Nephron (organoid): ENCODE results near the gene PLXNA4.
A peak's percentile ranks its signal among the peaks of the same experiment; 100 is the strongest.

Experiments
- H3K27ac Mint-ChIP-seq, 3 experiments: 2 replicates each; pipeline ENCODE4 v1.8.0; 2020; ENCODE audit warnings: mixed read lengths in 3 of 3, mild to moderate bottlenecking in 2 of 3, moderate library complexity in 1 of 3
- H3K27me3 Mint-ChIP-seq: 2 replicates; pipeline ENCODE4 v1.8.0; 2021; ENCODE audit warnings: low read depth, mild to moderate bottlenecking, moderate library complexity, mixed read lengths
- H3K36me3 Mint-ChIP-seq: 2 replicates; pipeline ENCODE4 v1.8.0; 2020; ENCODE audit warnings: low read depth, mixed read lengths
- H3K4me1 Mint-ChIP-seq: 2 replicates; pipeline ENCODE4 v1.8.0; 2020; ENCODE audit warnings: mixed read lengths
- H3K4me3 Mint-ChIP-seq, 3 experiments: 2 replicates each; pipeline ENCODE4 v1.8.0; 2020; ENCODE audit warnings: mild to moderate bottlenecking in 3 of 3, mixed read lengths in 3 of 3, moderate library complexity in 2 of 3
- H3K9me3 Mint-ChIP-seq: 2 replicates; pipeline ENCODE4 v1.8.0; 2020; ENCODE audit warnings: mixed read lengths
- CTCF ChIP-seq, 3 experiments: fragments of 200-600 bp; sonication (generic); IDR thresholded peaks; one replicate each; pipeline ENCODE4 v1.5.0; 2021; ENCODE audit warnings: antibody characterized with exemption in 3 of 3; ENCODE audit not compliant: unreplicated experiment in 3 of 3

PLXNA4 gene

GRCh38 chr7:132240821-132241422 is 335.3 kb downstream of the PLXNA4 start:
- Mint-ChIP-seq H3K36me3 (no peaks in the 10 kb centered on the region), H3K4me1 (peaks cover 5% of the 10 kb centered on the region), H3K27me3 (peaks cover 3% of the 10 kb centered on the region), H3K9me3 (peaks cover 4% of the 10 kb centered on the region), H3K4me3 (no peak overlapping the region), H3K27ac (no peak overlapping the region)
- TF ChIP-seq CTCF (IDR thresholded peaks at IDR 0.05; ENCODE audit: unreplicated experiment in 3 of 3): no peak

GRCh38 chr7:132240262-132240661 is 336.0 kb downstream of the PLXNA4 start:
- Mint-ChIP-seq H3K27me3 (peaks cover 3% of the 10 kb centered on the region), H3K9me3 (no peaks in the 10 kb centered on the region), H3K36me3 (no peaks in the 10 kb centered on the region), H3K4me1 (peaks cover 10% of the 10 kb centered on the region), H3K27ac (no peak overlapping the region), H3K4me3 (no peak overlapping the region)
- no peak for TF ChIP-seq CTCF (IDR thresholded peaks at IDR 0.05; ENCODE audit: unreplicated experiment in 3 of 3)

- H3K36me3 Mint-ChIP-seq: no peaks in the 10 kb centered on the region
- no peak overlapping the region for H3K27ac Mint-ChIP-seq
- peaks cover 14% of the 10 kb centered on the region for H3K4me1 Mint-ChIP-seq
- TF ChIP-seq CTCF (IDR thresholded peaks at IDR 0.05; ENCODE audit: unreplicated experiment in 3 of 3): no peak
- H3K4me3 Mint-ChIP-seq: no peak overlapping the region
- no peaks in the 10 kb centered on the region for H3K9me3 Mint-ChIP-seq
- H3K27me3 Mint-ChIP-seq: peaks cover 3% of the 10 kb centered on the region
Measured at GRCh38 chr7:132239422-132239994, 336.8 kb downstream of the PLXNA4 start.

- H3K4me1 Mint-ChIP-seq: peaks cover 26% of the 10 kb centered on the region
- no peaks in the 10 kb centered on the region for H3K9me3 Mint-ChIP-seq
Measured at GRCh38 chr7:132234711-132235110, 341.6 kb downstream of the PLXNA4 start.

GRCh38 chr7:132232406-132232805 is 343.9 kb downstream of the PLXNA4 start:
- peaks cover 26% of the 10 kb centered on the region for H3K4me1 Mint-ChIP-seq
- H3K27me3 Mint-ChIP-seq: peaks cover 21% of the 10 kb centered on the region
- H3K9me3 Mint-ChIP-seq: no peaks in the 10 kb centered on the region
- no peak overlapping the region for H3K4me3 Mint-ChIP-seq
- no peaks in the 10 kb centered on the region for H3K36me3 Mint-ChIP-seq
- TF ChIP-seq CTCF (IDR thresholded peaks at IDR 0.05; ENCODE audit: unreplicated experiment in 3 of 3): no peak
- H3K27ac Mint-ChIP-seq: peak overlapping the region; percentile 65 to 94 (median 84)

More at GRCh38 chr7:132234711-132235110, 341.6 kb downstream of the PLXNA4 start:
- peak overlapping the region; percentile 54 to 94 (median 81) for H3K27ac Mint-ChIP-seq
- no peak for TF ChIP-seq CTCF (IDR thresholded peaks at IDR 0.05; ENCODE audit: unreplicated experiment in 3 of 3)
- H3K4me3 Mint-ChIP-seq: no peak overlapping the region
- peaks cover 9% of the 10 kb centered on the region for H3K27me3 Mint-ChIP-seq
- H3K36me3 Mint-ChIP-seq: no peaks in the 10 kb centered on the region

GRCh38 chr7:132230462-132230861 is 345.8 kb downstream of the PLXNA4 start:
- H3K9me3 Mint-ChIP-seq: no peaks in the 10 kb centered on the region
- H3K4me3 Mint-ChIP-seq: no peak overlapping the region
- TF ChIP-seq CTCF (IDR thresholded peaks at IDR 0.05; ENCODE audit: unreplicated experiment in 3 of 3): no peak
- H3K27me3 Mint-ChIP-seq: peaks cover 23% of the 10 kb centered on the region
- peaks cover 18% of the 10 kb centered on the region for H3K4me1 Mint-ChIP-seq
- H3K36me3 Mint-ChIP-seq: no peaks in the 10 kb centered on the region
- peak overlapping the region; percentile 14 to 68 (median 21) for H3K27ac Mint-ChIP-seq
